Left cardiac atrium (tissue), 4 donors: ENCODE results near the gene TUT1. TPM values are rescaled to one million over a fixed set of nuclear protein-coding genes. Genes with fewer than 3 reads are reported as not detected.
A peak's percentile ranks its signal among the peaks of the same experiment; 100 is the strongest.
"Not testable (repeated sequence)": the region's sequence is repeated elsewhere in the genome, so short reads cannot be mapped to it uniquely, and the experiment has no call there.

Experiments used
- ATAC-seq, 2 donors: fragments of 200-7000 bp; cut with Tn5 transposase; one replicate each; pipeline ENCODE4 v1.9.1; 2020; ENCODE audit warnings: mild to moderate bottlenecking in 2 of 2, moderate library complexity in 2 of 2
- DNase-seq: peaks from one replicate; pipeline ENCODE4 v3.0.0-alpha.2; 2020
- intact Hi-C, 2 donors: fragments of 100-400 bp; cut with DNase I; formaldehyde crosslinking; loops; one replicate each; pipeline versions ENCODE4 v1.14.1 to v1.15.1; 2022 to 2023
- long read RNA-seq: library from polyadenylated mRNA; unstranded; transcript quantifications from one replicate; pipeline ENCODE4 v2.0.0, GENCODE V29; 2021
- total RNA-seq, 2 donors: library from RNA; stranded (reverse); fragmentation: NEBNext Ultra II Directional; extraction: Animal tissue kit (Norgen Biotek cat#: 25700); gene quantifications; one replicate each; pipeline ENCODE4 v1.2.1, GENCODE V29; 2021
- donor health status: DM: no; HTN: yes; CAD: no.
- donor health status: DM: no; HTN: yes; CAD: no; lungs with severe emphysema.
- donor health status: DM: yes; HTN: yes; CAD: no.
- donor health status: Dilated cardiomyopathy.

Gene TUT1
- 10 to 100 TPM in 1 of 2 donors, 1 to 10 TPM in 1; 9.6 to 11.5 TPM for total RNA-seq
- long read RNA-seq, transcript TUT1-202 (9 exons, 2,826 nt) = major isoform, 15 of 32 reads
- long read RNA-seq, partial matches to known transcripts = 11 of 32 reads
- long read RNA-seq, other reads (novel, unspliced or antisense) = 5 of 32 reads

DNA sequence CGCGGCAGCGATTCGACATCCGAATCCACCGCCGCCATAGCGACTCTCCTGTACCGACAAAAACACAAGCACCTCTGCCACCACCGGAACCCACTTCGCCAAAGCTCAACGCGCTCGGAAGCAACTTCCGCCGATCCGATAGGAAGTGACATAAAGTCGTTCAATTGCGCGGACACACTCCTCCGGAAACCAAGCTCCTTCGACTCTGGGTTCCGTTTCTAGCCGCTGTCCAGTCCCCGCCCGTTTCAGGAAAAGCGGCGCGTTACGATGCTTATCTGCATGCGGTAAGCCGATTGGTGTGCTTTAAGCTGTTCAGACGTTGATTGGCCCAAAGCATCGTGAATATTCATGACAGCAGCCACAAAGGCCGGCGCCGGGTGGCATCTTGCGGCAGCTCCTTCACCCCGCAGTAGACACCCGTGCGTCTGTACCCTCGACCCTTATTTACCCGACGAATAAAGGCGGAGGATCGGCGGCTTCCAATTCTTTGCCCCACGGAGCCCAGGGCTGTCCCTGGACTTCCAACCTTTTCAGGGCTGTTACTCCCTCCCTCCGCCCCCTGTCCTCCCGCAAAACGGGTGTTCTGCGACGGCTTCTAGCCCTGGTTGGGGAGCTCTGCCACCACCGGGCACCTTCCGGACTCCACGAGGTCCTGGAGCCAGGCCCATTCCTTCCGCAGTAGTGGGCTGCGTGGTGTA, at the start of gene TUT1:
TSS of gene TUT1 (minus strand) at position 76 of the 698 bp plus-strand sequence. CDS start at position 38, 38 bp downstream.
- intact Hi-C loops = no loop called here
- peak; percentile 96 for DNase-seq
- peak; percentile 96 to 97 for ATAC-seq

DNA sequence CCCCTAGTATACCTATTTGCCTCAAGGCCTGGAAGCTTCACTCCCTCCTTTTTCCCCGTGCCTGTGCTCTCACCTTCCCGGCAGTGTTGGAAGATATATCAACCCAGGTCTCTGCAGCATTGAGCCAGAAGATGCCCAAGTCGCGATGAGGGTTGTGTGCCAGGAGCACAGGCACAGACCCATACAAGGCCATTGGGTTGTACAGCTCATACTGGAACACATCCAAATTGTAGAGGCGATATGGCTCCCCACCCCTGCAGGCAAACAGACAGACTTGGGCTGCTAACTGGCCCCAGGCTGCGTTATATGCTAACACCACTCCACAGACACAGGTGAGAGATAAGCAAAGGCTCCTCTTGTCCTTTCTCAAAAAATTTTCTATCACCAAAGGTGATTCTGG, 41.2 kb upstream of the TUT1 start:
- DNase-seq (no peak), ATAC-seq (no peak)
- intact Hi-C loops = no loop called here

- DNase-seq (no peak), ATAC-seq (no peak)
- intact Hi-C loops = no loop called here
Observed at GRCh38 chr11:62627713-62628112, 36.4 kb upstream of the TUT1 start.

DNA sequence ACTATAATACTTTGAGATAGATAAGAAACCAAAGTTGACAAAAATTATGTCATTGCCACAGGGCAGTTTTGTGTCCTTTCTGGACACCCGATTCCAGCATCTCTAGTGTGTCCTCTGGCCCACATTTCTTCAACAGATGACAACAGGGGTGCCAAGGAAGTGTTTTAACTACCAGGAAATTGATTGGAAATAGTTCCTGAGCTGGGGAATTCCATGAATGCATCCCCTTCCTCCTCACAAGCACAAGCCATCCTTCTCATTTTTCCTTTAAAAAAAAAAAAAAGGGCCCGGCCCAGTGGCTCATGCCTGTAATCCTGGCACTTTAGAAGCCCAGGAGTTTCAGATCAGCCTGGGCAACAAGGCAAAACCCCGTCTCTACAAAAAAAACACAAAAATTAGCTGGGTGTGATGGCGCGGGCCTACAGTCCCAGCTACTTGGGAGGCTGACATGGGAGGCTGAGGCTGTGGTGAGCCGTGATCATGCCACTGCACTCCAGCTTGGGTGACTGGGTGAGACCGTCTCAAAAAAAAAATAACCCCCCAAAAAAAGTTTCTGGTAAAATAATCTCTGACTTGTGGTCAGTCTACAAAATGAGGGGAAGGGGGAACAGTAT, 31.3 kb upstream of the TUT1 start:
- no peak for ATAC-seq
- intact Hi-C loops = no loop called here
- no peak for DNase-seq

GRCh38 chr11:62621567-62622470, 30.5 kb upstream of the TUT1 start, which contains the start of gene B3GAT3:
B3GAT3 (minus strand) TSS chr11:62621986; CDS start chr11:62621947, 39 bp downstream.
- DNase-seq = peak; percentile 99
- intact Hi-C loops = no loop called here
- ATAC-seq = peak; percentile 99

DNA sequence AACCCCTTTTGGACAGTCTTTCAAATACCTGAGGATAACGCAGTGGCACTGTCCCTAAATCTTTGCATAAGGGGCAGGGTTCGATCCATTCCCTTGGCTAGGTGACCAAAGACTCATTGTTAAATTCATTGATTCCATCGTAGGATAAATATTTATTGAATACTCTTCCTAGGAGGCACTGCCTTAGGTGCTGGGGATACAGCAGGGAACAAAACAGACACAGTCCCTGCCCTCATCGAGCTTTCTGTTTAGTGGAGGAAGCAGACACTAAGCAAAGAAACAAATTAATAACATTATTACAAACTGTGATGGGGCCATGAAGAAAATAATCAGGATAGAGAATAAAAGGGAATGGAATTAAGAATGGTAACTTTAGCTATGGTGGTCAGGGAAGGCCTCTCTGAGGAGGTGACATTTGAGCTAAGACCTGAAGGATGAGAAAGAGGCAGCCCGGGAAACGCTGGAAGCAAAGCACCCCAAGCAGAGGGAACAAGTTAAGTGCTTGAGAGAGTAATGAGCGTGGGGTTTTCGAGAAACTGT, 29.8 kb upstream of the TUT1 start:
- DNase-seq (no peak), ATAC-seq (no peak)
- intact Hi-C loops = no loop called here

DNA sequence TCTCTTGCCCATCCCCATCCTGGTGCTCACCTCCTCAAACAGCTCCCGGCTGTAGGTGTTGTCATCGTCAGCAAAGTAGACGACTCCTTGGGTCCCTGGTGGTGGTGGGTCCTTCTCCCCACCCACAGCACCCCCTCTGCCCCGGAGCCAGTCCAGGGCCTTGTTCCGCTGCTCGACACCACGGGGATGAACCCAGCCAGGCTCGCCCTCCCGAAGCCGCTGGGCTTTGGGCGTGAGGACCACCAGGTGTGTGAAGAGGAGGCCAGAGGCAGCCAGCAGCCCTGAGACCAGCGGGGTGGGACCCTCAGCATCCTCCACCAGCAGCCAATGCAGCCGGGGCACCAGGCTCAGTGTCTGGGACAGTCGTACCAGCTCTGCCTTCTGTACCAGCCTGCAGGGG, 25.6 kb upstream of the TUT1 start:
- ATAC-seq, DNase-seq, intact Hi-C loops: not testable (repeated sequence)

DNA sequence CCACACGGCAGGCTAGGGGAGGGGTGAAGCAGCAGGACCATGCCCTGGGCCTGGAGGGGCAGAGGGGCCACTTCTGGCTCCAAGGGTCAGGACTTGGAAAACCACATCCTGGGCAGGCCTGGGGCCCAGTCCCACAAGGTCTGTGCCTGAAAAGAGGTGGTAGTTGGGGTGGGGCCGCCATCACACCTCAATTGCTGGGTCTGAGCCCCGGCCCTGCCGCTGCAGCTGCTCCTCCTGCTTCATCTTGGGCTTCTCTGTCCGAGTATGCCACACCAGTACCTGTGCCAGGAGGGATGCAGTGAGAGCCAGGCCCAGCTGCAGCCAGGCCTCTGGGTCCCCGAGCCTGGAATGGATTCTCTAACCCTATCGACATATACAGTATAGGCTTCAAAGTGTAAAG, 24.2 kb upstream of the TUT1 start:
- intact Hi-C loops = no loop called here
- no peak for DNase-seq
- no peak for ATAC-seq

GRCh38 chr11:62614275-62614674, 23.0 kb upstream of the TUT1 start:
- ATAC-seq (no peak), DNase-seq (no peak)
- intact Hi-C loops = no loop called here

DNA sequence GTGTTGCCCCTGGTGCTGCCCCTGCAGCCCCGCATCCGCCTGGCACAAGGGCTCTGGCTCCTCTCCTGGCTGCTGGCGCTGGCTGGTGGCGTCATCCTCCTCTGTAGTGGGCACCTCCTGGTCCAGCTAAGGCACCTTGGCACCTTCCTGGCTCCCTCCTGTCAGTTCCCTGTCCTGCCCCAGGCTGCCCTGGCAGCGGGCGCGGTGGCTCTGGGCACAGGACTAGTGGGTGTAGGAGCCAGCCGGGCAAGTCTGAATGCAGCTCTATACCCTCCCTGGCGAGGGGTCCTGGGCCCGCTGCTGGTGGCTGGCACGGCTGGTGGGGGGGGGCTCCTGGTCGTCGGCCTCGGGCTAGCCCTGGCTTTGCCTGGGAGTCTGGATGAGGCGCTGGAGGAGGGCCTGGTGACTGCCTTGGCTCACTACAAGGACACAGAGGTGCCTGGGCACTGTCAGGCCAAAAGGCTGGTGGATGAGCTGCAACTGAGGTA, 22.0 kb upstream of the TUT1 start:
- intact Hi-C loops = no loop called here
- no peak for DNase-seq
- ATAC-seq = no peak

DNA sequence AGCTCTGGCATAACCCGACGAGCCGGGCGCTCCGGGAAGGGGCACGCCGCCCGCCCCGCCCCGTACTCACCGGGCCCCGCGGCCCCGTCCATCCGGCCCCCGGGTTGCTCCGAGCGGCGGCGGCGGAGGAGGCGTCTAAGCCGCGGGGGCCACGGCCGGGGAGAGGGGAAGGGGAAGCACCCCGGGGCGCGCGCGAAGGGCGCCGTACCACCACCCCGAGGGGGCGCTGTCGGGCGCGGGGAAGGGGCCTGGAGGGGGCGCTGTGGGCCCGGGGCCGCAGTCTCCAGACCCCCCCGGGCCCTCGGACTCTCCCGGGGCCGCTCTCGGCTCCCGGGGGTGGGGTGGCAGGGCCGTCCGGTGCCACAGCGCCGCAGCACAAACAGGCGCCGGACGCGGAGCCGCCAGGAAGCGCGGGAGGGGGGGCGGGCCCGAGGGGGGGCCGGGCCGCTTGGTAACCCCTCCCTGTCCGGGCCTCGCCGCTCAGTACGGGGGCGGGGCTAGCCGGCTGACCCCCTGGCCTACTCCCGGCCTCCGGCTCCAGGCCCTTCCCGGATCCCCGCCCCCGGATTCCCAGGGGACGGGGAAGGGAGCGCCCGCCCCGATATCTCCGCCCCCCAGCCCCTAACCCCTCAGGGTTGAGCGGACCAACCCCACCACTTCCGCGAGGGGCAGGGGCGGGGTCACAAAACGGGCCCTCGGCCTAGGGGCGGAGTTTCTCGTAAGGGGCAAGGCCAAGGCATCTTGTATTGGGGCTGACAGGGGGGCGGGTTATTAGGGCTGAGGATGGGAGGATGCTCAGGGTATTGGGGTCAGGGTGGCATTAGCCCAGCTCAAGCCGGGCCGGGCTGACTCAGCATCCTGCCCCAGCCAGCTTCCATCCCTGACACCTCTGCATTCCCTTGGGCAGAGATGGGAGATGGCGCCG, 21.3 kb upstream of the TUT1 start, which contains the start of the genes EML3 and ROM1:
TSS of gene EML3 (minus strand) at position 410 of the 925 bp plus-strand sequence. CDS start at position 92, 318 bp downstream.
TSS of gene ROM1 (plus strand) at position 892 of the 925 bp plus-strand sequence. CDS start at position 917, 25 bp downstream.
- DNase-seq = peak; percentile 95
- intact Hi-C loops = no loop called here

DNA sequence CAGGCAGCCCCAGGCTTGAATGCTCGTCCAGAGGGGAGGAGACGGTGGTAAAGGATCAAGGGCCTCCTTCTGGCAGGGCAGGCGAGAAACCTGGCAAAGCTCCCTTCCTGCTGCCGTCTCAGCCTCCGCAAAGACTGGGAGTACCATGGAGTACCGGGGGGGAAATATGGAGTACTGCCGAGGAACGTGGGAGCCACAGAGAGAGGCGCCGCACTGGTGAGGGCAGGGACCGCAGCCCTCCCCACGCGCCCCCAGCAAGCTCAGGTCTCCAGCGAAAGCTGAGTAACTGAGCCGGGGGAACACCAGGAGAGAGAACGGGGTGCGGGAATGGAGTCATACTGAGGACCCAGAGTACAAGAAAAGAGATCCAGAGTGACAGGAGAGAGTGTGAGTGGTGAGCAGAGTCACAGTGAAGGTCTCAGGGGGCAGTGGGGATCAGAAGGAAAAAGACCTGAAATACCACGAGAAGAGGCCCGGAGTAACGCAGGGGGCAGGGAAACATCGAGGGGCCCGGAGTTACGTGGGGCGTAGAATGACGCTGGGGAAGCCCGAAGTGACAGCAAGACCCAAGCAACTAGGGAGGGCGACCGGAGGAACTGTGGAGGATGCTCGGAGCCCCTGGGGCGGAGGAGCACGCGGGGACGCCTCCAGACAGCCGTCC, 20.5 kb upstream of the TUT1 start:
- intact Hi-C loops = no loop called here
- ATAC-seq (peak; percentile 28 to 40), DNase-seq (peak; percentile 82)

More for the DNA sequence above, 21.3 kb upstream of the TUT1 start, which contains the start of the genes EML3 and ROM1:
- ATAC-seq = peak; percentile 90 to 91

DNA sequence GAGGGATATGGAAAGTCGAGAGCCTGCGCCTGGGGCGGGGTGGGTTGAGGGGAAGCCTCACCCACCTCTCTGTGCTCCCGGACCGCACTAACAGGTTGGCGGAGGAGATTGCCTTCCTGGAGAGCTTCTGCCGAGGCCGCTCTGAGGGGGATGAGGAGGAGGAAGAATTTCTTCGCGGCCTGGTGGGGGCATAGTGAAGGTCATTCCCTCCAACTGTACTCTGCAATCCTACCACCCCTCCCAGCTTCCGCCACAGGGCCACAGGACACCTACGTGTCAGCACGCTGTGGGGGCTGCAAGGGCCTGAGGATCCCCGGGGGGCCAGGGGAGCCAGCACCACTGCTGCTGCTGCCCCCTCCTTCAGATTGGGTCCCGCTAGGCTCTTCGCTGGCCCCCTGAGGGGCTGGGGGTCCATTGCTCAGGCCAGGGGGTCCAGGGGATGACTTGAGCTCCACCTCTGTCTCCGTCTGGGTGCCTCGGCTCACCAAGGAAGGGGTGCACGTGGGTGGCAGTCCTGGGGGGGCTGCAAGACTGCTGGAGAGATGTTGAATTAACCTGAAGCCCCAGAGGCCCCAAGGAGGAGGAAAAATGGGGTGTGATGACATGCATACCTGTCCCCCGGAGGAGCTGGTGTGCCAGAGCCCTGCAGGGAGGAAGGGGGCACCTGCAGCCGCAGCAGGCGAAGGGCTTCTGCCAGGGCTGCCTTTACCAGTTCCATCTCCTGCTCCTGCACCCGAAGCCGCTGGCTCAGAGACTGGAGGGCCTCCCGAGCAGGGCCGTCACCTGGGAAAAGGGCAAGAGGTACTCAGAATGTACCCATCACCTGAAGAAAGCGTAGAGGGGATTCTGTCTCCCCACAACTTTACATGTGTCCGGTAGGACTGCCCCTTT, 19.7 kb upstream of the TUT1 start:
- ATAC-seq (no peak), DNase-seq (no peak)
- intact Hi-C loops = no loop called here

DNA sequence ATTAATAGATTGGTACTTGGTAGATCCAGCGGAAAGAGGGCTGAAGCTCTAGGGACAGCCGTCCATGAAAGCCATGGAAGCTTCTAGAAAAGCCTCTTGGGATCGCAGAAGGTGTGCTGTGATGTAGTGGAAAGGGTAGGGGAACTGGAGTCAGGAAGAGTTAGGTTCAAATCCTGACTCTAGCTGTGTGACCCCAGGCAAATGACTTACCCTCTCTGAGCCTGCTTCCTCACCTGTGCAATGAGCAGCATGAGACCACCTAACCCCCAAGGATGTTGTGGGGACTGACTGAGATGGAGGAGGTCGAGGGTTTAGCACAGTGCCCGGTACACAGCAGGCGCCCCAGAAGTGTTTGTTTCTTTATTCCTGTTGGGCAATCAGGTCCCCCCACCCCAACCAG, 19.1 kb upstream of the TUT1 start:
- intact Hi-C loops = no loop called here
- no peak for DNase-seq

GRCh38 chr11:62608776-62609175, 17.5 kb upstream of the TUT1 start:
- ATAC-seq (no peak), DNase-seq (no peak)
- intact Hi-C loops = loop anchor here in 1 of 2 donors (10.0 kb wide), 1 partner anchor 246 kb away; no protein-coding TSS in a partner anchor

More for the DNA sequence above, 19.1 kb upstream of the TUT1 start:
- no peak for ATAC-seq

- intact Hi-C loops = loop anchor here in 1 of 2 donors (10.0 kb wide), 1 partner anchor 247 kb away; no protein-coding TSS in a partner anchor
- DNase-seq (no peak), ATAC-seq (no peak)
Observed at GRCh38 chr11:62607714-62608113, 16.4 kb upstream of the TUT1 start.
